Inflammatory macrophage treated with lipopolysaccharide for 4 hours (primary cell): ENCODE data around the gene CIROP.

Experiments used
- DNase-seq: peaks from one replicate; pipeline ENCODE4 v3.0.0-alpha.2; 2020

CIROP gene

GRCh38 chr14:23091294-23092225 lies 13.2 kb downstream of the CIROP start:
- no peak for DNase-seq

GRCh38 chr14:23090254-23090636 lies 14.5 kb downstream of the CIROP start:
- DNase-seq = no peak

DNA sequence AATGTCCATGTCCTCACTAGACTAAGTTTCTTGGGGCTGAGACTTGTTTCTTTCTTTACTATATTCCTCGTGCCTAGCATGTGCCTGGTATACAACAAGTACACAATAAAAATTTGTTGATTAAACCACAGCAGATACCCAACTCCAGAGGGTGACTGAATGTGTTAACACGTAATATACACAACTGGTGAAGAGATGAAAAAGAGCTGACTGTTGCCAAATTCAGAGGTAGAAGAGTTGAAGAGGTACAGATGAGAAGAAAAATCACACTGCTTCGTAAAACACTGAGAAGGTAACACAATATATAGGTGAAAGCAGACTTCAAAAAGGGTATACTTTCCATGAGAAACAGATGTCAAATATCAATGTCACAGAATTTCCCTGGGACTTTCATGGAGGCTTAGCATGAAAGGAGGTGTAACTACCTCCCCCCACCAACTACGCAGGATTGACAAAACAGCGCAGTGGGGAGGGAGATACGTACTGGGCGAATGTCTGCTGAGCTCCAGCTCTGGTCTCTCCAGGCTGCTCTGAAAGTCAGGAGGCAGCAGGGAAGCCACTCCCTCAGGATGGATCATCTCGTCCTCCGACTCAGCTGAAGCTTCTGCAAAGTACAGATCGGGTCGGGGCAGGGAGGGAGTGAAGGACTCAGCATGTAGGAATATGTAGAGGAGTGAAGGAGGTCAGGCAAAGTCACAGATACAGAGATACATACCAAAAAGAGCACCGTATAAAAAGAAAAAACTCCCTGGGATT lies 15.1 kb downstream of the CIROP start:
- DNase-seq = no peak

- no peak for DNase-seq
Observed at GRCh38 chr14:23086565-23086964, 18.2 kb downstream of the CIROP start.

DNA sequence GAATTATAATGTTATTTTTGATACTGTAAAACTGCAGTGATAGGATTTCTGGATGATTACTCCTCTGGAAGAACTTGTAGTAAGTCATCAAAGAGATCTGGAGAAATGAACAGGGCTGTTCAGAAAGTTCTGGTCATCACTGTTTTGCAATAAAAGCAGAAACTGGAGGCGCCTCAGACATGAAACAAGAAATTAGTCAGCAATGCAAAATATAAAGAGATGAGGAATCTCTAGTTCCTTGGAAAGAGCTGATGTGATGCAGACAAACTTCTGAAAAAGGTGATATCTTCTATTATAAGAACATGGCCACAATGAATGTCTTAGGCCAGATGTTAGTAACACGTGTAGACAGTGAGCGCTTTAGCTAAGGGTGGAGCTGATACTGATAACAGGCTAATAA lies 19.3 kb downstream of the CIROP start:
- peak; percentile 90 for DNase-seq

GRCh38 chr14:23080474-23080873 lies 24.3 kb downstream of the CIROP start:
- no peak for DNase-seq

DNA sequence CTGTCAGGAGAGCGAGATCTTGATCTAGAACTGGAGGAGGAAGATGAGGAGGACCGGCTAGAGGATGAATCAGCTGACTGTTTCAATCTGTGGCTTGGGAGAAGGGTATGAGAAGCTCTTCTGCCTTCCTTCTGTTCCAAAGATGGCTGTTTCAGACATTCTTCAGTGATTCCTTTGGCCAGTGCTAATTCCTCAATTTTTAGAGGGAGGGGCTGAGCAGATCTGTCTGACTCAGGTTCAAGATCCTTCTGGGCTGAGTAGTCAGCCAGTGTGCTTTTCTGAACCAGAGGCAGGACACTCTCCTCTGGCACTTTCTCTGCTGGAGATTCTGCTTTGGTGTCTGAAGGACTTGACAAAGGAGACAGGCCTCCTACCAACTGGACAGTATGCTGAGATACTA lies 25.1 kb downstream of the CIROP start:
- peak; percentile 26 for DNase-seq

GRCh38 chr14:23078692-23079116 lies 26.1 kb downstream of the CIROP start:
- DNase-seq = peak; percentile 98

DNA sequence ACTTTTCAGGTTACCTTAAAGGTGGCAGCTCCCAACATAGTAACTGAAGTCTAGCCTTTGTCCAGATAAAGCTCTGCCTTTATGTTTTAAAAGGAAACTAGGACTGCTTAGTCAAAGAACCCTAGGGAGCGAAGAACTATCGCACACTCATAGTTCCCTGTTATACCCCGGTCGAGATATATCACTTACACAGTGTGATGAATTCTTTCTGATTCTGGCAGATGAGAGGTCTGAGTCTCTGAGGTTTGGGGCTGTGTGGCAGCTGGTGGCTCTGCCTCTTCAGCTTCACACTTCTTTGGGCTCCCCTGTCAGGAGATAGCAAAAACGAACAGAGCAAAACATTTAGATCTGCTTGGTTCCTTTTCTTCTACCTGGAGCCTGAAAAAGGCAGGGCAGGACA lies 26.8 kb downstream of the CIROP start:
- DNase-seq = no peak

GRCh38 chr14:23076785-23077408 lies 27.9 kb downstream of the CIROP start:
- peak; percentile 49 for DNase-seq

DNA sequence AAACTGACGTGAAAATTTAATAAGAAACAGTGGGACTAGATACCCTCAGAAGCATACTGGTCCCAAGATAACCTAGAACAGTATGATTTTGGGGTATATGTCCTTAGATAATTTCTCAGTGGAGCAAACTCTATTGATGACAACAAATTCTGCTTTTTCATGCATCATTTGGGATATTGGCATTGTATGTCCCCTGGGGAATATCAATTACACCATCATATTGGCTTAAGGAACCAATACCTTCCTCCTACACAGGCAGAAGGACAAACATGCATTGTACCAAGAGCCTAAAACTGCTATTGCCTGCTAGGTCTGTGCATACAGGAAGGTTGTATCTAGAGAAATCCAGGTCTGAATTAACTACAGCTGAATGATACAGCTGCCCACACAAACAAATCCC lies 29.9 kb downstream of the CIROP start:
- no peak for DNase-seq

DNA sequence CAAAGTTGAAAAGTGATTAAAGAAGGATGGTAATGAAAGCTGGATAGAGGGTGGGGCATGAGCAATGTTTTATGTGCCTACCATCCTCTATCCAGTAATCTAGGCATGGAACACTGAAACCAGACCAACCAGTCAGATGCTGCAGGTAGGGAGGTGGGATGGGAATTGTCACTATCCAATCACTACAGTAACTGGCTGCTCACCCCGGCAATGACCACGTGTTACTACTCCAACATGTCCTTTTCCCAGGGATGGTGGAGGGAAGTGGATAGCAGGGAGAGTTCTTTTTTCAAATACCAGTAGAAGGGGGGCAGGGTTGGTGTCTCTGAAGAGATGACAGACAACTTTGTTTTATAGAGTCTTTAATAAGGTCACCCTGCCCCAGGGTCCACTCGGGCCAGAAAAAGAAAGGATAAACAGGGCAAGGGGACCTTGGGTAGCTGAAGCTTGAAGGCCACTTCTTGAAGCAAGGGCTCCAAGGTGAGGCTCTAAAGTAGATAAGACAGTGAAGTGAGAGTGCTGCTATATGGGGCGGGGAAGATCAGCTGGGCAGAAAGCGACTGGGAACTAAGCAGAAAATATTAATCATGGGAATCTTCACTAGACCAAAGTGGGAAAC lies 32.8 kb downstream of the CIROP start:
- no peak for DNase-seq

DNA sequence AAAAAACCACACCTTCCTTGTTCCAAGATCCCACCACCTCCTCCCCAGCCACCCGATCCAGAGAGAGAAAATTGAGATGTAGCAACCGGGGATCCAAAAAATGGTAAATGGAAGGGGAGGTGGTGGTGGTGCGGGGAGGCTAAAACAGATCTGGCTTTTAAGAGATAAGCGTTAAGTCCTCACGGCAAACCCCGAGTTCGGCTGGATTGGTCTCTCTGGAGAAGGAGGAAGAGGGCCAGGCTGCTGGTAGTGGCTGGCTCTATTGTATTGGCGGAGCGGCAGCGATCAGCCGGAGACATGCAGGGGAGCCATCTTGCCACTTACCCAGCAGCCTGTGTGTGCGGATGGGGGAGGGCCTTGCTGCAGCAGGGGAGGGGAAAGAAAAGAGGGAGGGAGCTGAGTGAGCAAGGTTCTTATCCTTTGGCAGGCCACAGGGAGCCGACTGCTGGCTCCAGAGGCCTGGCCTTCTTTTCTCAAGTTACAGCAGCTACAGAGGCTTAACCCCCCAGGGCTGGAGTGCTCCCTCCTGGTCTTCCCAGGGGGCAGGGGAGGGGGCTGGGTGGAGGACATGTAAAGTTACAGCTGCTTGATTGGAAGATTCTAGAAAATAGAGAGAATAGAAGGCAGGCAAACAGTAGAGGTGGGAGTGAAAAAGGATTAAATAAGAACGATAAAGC lies 33.4 kb downstream of the CIROP start:
- peak; percentile 81 for DNase-seq

GRCh38 chr14:23070262-23071129 lies 34.3 kb downstream of the CIROP start:
- peak; percentile 37 for DNase-seq

DNA sequence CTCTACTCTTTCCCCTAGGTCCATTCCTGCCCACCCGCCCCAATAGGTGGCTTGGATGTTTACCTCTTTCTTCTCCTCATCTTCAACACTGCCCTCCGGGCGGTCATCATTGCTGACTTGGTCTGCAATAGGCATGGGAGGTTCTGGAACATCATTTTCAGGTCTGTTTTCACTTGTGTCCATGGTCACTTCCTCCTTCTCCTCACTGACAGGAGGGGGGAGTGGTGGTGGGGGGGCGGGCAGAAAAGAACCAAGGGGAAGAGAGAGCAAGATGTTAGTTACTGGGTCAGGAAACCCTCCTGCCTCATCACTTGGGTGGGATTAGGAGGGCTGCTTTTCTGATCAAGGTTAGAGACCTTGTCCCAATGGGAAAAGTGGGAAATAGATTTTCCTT lies 35.4 kb downstream of the CIROP start:
- peak; percentile 29 for DNase-seq

DNA sequence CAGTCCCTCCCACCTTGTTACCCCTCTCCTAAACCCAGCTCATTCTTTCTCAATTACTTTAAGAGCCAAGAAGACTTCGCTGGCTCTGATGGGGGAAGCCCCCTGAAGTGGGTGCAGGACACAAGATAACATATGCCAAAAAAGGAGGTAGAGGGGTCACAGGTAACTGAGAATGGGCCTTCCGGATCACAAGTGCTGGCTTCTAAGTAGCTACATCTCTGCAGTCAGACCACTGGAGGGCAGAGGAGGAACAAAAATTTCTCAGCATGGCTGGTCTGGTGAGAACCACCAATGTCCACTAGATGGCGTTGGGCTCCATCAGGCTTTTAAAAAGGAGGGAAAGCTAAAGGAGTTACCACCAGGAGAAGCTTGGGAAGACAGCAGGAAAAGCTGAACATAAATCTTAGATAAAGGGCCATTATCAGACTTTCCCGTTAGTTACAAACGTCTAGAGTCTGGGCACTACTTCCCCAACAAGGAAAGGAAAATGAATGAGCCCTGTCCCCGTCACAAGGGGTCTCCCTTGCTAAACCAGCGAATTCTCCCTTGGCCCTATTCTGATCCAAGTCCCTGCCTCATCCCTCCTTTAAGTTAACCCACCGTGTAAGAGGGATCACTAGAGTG lies 35.9 kb downstream of the CIROP start:
- DNase-seq = peak; percentile 80

DNA sequence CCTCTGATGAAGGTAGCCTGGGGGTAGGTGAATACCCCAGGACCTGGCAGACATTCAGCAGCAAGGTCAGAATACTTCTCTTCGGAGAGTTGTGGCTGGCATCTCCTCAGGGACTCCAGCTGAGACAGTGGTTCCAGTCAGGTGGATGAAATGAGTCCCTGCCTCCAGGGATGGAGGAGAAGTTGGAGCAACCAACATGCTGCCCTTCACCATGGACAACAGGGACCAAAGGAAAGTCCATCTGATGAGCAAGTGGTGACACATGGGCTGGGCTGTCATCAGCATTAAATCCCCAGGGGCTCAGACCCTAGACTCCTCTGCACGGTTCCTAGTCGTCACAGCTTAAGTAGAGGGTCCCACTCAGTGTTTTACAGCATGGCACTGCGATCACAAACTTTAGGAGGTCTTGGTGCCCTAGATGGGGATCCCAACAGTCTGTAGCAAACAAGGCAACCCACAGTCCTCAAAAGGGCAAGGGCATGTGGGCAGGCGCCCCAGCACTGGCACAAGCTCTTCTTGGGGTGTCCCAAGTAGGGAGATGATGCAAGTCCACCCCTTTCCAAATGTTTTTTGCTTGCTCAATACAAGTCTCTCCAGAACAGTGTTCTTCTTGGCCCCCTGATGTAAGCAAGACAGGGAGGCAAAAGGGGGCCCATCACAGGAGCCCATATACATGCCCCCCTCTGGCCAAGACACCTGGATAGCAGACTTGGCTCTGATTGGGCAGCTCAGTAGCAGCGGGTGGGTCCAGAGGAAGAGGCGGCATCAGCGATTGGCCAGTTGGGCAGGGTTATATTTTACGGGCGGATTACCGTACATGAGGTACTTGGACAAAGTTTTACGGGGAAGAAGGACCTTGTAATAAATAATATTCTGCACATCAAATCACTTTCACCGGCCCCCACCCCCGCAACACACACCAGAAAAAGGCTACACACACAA lies 36.7 kb downstream of the CIROP start:
- DNase-seq = no peak

DNA sequence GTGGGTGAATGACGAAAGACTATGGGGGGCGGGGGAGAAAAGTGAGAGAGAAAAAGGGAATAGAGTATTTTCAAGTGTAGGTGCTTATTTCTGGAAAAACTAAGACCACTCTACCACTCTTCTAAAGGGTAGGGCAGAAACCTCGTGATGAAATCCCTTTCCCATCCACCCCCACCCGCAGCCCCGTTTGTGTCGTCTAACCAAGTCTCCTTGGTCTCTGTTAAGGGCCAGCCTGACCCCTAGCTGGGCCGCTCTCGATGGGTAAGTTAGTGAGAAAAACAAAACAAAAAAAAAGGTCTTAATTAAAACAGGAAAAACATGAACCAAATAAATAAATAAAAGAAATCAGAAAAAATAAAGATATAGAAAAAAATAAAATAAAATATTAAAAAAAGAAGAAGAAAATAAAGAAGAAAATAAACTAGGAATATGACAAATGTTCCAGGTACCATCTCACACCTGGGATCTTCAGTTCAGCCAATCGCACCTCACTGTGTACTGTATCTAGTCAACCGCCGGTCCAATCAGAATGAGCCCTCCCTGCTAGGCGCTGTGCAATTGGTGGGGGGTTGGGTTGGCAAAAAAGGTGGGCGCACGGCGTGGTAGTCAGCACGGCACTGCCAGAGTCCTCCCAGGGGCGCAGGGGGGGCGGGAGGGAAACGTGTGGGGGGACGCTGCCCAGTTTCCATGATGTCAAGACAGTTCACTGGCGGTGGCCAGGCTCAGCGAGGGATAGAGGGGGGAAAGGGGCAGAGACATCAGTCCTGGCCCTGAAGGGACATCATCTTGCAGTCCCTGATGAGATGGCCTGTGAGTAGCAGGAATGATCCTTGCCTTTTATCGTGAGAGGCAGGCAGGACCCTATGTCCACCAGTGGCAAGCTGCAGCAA lies 37.7 kb downstream of the CIROP start:
- no peak for DNase-seq

GRCh38 chr14:23066368-23066767 lies 38.4 kb downstream of the CIROP start:
- no peak for DNase-seq
